DMS 273 treated with DMSO at 0.1 percent for 48 hours (cell line): Measurements from ENCODE around the gene UBAP2L.
A peak's percentile ranks its signal among the peaks of the same experiment; 100 is the strongest.
"Not testable (repeated sequence)": the region's sequence is repeated elsewhere in the genome, so short reads cannot be mapped to it uniquely, and the experiment has no call there.

Experiments
- DNase-seq: peaks from one replicate; lab custom pipeline; 2025; lab: John Stamatoyannopoulos, UW

Gene UBAP2L

DNA sequence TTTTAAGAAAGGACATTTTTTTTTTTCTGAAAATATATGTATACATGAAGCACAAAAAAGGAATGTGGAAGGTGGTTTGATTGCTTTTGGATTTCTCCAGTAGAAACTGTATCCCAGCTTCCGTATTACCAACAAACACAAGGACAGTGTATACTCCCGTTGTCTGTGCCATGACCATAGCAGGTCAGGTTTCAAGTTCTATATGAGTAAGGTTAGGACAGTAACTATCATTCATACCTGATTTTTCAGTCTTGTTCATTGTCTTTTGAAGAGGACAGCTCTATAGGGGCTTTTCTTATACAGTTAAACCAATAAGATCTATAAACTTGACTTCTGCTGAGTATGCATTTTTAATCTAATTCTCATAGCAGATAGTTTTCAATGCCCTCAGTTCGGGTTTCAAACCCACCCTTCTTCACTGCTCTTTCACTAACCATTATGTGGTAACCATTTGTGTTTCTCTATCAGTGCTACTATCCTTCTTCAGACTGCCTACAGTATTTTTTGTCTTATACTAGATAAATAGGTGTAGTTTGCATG, 19.6 kb downstream of the UBAP2L start:
- DNase-seq = no peak

DNA sequence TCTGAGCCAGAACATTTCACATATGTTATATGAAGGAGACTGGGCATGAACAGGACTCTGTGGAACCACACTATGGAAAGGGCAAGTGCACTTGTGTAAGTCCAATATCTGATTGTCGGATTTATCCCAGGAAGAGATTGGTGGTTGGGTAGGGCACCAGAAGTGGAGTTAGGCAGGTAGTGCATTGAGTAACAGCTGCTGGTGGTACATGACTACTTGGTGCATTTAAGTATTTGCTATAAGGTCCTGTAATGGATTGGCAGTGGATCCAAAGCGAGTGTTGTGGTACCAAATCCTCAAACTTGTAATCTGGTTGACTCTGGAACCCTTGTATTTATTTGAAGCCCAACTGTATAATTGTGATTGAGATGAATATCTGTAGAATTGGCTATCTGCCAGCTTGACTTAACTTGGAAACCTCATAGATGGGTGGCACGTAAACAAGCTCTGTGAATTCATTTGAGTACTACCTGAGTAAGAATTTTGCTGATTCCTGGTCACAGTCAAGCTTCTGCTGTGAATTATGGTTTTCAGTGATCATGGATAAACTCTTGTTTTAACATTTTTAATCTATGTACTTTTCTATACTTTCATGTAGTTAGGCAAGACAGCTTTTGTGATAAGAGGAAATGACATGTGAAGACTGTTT, 21.1 kb downstream of the UBAP2L start:
- no peak for DNase-seq

DNA sequence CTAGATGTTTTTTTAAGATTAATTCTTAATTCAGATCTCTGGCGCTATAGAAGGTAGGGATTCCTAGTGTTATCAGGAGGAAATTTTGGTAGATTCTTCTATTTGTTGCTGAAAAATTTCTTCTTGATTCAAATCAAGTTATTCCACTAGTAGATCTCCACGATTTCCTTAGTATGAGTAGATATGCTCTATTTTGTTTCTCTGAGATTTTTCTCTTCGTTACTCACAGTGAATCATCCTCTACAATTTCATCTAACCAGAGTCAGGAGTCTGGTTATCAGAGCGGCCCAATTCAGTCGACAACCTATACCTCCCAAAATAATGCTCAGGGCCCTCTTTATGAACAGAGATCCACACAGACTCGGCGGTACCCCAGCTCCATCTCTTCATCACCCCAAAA, 32.9 kb downstream of the UBAP2L start:
- DNase-seq = no peak

DNA sequence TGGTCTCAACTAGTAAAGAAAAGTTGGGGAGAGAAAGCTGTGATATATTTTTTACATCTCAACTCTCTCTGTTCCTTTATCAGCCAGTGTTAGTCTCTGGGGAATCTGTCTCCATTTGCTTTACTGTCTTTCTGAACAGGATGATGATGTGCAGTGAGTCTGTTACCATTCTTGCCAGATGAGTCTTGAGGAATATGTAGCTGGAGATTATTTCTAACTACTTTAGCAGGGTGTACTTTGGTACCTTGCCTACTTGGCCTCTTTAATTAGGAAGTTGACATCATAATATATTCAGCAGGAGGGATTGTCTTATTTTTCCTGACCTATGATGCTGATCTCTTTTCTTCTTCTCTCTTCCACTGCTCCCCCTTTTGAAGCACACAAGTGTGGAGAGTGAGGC, 35.9 kb downstream of the UBAP2L start:
- DNase-seq = no peak

DNA sequence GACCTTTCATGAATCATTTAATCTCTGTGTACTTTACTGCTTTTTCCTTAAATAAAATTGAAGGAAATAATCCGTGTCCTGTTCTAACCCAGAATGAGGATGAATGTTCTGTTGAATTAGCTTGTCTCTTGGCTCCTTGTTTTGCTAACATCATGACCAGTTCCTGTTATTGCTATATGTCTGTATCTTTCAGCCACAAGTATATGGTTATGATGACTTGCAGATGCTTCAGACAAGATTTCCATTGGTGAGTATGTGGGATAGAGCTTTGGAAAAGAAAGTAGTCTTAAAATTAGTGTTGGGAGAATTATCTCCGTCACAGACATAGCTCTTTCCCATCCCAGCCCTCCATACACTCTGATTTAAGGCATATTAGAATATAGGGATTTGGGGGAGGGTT, 38.0 kb downstream of the UBAP2L start:
- DNase-seq = no peak

DNA sequence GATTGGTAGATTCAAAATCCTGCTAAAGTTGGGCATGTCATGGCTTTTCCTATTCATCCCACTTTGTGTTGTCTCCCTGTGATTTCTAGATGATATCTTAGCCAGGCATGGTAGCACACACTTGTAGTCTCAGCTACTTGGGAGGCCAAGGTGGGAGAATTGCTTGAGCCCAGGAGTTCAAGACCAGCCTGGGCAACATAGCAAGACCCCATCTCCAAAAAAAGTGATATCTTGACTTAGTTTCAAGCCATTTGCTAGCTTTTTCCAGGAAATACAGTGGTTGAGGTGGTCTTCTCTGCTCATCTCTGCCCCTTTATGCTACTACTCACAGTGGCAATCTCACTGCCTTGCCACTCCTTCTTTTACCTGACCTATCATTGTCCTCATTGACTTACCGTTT, 39.4 kb downstream of the UBAP2L start:
- DNase-seq = no peak

DNA sequence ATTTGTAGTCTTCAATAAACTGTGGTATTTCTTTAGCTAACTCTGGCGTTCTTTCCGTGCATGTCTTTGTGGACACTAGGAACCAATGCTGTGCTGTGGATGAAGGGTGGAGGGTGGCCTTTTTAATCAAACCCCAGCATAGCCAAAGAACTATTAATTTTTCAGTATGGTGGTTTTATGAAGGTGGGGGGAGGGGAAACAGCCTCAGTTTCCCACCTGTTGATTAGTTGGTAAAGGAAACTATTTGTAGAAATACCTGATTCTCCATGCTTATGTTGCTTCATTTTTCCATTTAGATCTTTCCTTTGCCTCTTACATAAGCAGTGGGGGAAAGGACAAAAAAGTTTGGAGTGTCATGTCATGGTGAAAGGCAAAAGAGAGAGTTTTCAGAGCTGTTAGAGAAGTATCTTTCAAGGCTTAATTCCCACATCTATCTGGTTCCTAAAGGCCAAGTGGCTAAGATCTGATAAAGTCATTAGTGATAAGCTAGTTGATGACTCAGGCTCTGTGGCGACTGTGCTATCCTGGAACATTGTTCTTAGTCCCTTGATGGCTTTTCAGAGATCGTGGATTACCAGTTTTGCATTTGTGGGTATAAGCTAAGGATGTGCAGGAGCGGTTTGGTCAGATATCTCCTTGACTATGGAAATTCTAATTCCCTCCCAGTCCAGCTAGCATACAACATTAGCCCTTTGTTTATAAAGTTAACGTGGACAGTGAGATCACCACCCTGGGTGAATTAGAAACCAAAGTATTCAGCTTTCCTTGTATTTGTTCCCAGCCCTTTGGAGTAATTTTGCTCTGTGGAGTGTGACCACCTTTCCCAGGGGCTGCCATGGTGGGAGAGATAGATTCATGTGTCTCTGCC, 42.9 kb downstream of the UBAP2L start:
- DNase-seq = no peak

DNA sequence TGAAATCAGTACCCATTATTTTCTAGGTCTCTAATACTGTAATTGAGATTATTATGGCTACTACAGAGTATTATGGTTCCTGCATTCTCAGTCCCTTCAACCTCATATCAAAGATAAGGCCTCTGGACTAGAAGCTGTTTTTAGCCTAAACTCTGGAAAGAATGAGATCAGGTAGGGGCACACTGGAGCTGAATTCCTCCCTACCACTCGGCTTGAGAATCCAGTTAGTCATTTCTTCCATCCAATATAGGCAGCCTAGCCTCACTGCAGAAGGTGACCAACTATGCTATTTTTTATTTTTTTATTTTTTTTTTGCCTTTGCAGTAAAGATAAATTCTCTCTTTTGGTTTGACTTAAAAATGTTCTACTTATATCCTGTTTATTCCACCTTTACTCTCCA, 43.7 kb downstream of the UBAP2L start:
- DNase-seq = no peak

DNA sequence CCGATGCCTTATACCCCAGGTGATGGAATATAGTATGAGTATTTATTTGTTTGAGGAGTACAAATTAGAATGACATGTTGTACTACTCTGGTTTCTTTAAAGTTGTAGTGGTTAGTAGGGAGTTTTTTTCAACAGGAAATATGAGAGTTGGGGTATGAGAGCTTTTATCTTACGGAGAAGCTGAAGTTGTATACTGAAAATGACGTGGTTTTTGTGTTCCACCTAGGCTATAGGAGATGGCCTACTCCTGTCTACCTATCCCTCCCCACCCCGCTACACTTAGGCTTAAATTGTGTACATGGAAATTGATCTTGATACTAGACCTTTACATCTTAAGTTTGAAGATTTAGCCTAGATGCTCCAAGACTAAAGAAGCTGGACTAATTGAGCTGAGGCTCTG, 44.8 kb downstream of the UBAP2L start:
- no peak for DNase-seq

DNA sequence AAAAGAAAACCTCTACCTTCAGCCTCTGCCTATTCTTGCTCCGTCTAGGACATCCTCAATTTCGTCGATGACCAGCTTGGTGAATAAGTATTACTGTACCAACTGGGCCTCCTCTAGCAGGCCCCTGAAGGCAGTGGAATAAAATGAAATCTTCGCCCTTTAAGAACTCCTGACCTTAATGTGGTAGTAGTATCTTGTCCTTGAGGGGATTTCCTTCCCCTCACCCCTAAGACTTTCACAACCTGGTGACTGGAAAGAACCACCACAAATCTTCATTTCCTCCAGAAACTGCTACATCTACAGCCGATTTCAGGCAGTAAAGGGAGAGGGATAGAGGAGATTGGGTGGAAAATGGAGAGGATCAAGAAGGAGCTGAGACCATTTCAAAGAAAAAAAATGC, 50.1 kb downstream of the UBAP2L start:
- no peak for DNase-seq

DNA sequence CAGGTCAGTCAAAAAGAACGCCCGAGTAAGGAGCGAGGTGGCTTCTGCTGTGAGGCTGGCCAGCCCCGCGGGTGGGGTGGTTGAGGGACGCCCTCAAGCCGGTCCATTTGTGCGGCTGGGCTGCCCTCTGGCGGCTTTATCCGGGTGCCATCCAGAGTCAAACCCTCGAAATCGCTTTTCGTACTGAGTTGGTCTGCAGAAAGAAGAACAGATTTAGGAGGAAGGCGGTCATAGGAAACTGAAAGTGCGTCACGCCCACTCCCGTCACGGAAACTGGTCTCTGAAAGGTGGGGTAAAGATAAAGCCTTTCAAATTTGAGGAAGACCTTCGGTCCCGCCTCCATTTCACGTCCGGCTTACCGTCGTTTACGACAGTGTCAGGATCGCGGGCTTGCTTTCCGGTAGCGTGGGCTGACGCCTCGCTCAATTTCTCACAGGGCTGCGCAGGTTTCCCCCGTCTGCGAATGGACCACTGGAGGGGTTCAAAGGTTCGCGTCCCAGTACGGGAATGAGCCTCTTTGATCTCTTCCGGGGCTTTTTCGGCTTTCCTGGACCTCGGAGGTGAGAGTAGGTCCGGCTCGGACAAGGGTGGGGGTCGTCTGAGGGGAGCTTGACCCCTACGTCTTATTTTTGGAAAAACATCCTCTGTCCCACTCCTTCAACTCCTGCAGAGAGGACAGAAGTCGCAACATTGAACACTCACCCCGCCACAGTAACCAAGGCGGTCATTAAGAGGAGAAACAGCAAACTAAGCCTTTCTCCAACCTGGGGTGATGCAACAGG, 51.7 kb downstream of the UBAP2L start, which contains the start of gene HAX1:
HAX1 (plus strand) TSS at position 413 of the 782 bp plus-strand sequence; CDS start at position 508, 95 bp downstream.
- DNase-seq = peak; percentile 92

DNA sequence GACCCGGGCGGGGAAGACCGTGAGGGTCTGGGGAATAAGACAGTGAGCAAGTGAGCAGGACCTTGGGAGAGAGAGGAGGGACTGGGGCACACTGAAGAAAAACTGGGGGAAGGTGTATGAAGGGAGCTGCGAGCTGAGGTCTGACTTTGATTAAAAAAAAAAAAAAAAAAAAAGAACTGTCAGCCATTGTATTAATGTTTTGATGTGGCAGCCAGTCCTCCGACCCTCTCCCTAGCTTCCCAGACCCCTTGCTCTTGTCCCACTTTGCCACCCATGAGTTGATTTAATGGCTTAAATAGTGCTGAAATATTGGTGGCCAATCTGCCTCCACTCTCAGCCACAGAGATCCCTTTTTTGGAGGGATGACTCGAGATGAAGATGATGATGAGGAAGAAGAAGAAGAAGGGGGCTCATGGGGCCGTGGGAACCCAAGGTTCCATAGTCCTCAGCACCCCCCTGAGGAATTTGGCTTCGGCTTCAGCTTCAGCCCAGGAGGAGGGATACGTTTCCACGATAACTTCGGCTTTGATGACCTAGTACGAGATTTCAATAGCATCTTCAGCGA, 52.3 kb downstream of the UBAP2L start:
- DNase-seq = no peak

DNA sequence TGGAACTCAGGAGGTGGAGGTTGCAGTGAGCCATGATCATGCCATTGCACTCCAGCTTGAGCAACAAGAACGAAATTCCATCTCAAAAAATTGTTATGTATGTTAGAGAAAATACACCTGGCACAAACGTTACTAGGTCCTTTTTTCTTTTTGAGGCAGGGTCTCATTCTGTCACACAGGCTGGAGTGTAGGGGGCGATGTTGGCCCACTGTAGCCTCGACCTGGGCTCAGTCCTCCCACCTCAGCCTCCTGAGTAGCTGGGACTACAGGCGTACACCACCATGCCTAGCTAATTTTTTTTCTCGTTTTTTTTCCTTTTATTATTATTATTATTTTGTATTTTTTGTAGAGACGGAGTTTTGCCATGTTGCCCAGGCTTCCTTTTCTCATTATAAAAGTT, 56.0 kb downstream of the UBAP2L start:
- DNase-seq = no peak

DNA sequence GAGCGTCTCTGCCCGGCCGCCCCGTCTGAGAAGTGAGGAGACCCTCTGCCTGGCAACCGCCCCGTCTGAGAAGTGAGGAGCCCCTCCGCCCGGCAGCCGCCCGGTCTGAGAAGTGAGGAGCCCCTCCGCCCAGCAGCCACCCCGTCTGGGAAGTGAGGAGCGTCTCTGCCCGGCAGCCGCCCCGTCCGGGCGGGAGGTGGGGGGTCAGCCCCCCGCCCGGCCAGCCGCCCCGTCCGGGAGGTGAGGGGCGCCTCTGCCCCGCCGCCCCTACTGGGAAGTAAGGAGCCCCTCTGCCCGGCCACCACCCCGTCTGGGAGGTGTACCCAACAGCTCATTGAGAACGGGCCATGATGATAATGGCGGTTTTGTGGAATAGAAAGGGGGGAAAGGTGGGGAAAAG, 66.8 kb downstream of the UBAP2L start:
- not testable (repeated sequence) for DNase-seq

DNA sequence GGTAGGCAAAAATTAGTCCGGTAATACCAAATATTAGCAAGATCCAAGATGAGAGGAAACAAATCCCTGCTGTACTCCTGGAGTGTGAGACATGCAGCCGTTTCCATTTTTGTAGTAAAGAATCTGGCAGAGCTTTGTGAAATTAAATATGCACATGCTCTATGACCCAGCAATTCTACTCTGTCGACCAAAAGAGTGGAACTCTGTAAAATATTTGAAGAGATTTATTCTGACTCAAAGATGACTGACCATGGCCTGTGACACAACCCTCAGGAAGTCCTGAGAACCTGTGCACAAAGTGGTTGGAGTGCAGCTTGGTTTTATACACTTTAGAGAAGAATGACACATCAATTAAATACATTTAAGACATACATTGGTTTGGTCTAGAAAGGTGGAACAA, 67.9 kb downstream of the UBAP2L start:
- no peak for DNase-seq

DNA sequence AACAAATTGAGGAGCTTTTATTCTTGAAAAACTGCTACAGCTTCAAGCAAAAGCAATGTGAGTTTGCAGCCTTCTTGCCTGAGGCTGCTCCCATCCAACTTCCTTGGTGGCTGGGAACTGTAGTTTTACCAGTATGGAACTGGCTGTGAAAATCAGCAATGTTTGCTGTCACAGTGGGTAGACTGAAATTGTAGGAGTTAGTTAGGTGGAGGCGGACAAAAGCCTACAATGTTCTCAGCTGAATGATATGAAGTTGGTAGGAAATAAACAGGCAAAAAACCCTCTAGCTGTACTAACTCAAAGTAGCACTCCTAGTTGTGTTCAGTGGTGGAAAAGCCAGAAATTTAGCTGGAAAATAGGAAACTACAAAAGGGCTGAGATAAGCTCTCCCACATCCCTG, 70.2 kb downstream of the UBAP2L start:
- no peak for DNase-seq

DNA sequence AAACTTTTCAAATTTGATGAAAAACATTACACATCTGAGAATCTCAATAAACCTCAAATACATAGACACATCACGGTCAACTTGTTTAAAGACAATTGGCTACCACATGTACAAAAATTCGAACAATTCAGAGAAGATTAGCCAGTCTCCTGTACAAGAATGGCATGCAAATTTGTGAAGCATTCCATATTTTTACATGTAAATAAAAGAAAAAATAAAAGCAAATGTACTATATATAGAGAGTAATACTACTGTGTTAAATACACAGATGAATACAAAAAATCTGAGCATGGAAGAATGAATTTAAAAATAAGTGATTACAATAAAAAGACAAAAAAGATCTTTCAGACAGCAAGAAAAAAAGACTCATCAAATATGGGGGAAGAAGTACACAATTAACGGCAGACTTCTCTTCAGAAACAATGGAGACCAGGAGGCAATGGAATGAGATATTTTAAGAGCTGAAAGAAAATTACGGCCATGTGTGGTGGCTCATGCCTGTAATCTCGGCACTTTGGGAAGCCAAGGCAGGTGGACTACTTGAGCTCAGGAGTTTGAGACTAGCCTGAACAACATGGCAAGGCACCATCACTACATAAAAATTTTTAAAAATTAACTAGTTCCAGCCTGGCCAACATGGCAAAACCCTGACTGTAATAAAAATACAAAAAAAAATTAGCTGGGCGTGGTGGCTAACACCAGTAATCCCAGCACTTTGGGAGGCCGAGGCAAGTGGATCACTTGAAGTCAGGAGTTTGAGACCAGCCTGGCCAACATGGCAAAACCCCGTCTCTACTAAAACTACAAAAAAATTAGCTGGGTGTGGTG, 74.9 kb downstream of the UBAP2L start:
- DNase-seq = peak; percentile 12

DNA sequence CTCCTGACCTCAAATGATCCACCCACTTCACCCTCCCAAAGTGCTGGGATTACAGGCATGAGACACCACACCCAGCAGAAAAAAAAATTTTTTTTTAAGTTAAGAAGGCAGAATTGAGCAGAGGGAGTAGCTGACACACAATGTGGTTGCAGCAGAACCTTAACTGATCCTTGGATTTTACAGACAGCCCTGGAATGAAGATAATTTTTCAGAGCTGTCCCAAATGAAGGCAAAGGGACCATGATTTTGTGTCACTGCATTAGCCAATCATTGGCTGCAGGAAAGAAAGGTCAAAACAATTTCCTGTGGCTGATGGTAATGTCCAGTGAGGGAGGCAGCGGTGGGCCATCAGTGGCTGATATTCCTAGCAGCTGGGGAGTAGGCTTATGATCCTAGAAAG, 80.8 kb downstream of the UBAP2L start:
- DNase-seq = no peak

DNA sequence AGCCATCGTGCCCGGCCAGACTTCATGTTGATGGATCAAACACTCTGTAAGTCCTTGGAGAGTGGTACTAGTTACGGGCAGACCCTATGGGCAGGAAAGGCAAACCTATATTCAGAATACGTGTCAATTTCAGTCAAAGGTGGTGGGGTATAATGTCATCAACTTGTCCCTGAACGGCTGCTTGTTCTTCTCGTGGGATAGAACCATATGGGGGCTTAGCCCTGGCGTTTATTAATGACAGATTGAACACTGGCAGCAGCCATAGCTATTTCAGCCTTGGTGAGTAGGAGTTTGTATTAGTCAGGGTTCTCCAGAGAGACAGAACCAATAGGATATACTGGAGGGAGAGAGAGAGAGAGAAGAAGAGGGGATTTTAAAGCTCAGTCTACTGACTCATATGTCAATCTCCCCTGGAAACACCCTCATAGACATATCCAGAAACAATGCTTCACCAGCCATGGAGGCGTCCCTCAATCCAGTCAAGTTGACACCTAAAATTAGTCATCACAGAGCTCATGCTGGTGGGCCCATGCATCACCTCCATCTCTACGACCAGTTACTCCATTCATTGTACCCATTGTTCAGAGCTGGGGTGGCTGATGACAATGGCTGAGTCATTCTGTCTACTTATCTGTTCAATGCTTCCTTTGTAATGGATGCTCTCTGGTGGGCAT, 84.0 kb downstream of the UBAP2L start:
- no peak for DNase-seq

DNA sequence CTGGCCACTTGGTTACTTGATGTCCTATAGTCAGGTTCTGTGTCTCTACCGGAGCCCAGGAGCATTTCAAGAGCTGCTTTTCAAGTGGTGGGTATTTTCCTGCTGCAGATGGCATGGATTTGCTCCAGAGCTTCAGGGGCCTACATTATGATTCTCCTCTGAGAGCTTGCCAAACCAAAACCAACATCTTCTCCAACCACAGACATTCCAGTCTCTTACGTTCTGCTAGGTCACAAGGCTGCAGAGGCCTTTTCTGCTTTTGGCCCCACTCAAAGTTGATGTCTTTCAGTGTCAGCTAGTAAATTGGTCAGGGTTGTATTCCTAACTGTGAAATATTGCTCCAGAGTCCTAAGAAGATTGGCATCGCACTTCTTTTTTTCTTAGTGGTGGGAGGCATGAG, 85.4 kb downstream of the UBAP2L start:
- DNase-seq = no peak
